Natural killer cell (primary cell): ENCODE results near the gene FADS2. TPM values are rescaled to one million over a fixed set of nuclear protein-coding genes. Genes with fewer than 3 reads are reported as not detected.
A peak's percentile ranks its signal among the peaks of the same experiment; 100 is the strongest.

Source experiments
- ATAC-seq, 3 donors: fragments of 150-1000 bp in 2 of 3; fragments of 200-7000 bp in 1 of 3; cut with Tn5 transposase; 1 replicate in 1 of 3; 2 replicates in 2 of 3; pipeline ENCODE4 v1.10.0; 2021; ENCODE audit warnings: mild to moderate bottlenecking in 2 of 3, moderate library complexity in 2 of 3
- DNase-seq, 2 donors: peaks; one replicate each; pipeline versions ENCODE4 v3.0.0 to v3.0.0-alpha.2; 2013 to 2021; ENCODE audit warnings: mixed read lengths in 1 of 2
- H3K27ac ChIP-seq: one replicate; pipeline ENCODE4 v1.5.1; 2013; ENCODE audit warnings: mild to moderate bottlenecking, low read length
- H3K27me3 ChIP-seq: one replicate; pipeline ENCODE4 v1.6.1; 2013; ENCODE audit warnings: low read length; ENCODE audit not compliant: control insufficient read depth, insufficient read depth
- H3K36me3 ChIP-seq: one replicate; pipeline ENCODE4 v1.6.1; 2013; ENCODE audit warnings: low read length; ENCODE audit not compliant: control insufficient read depth, insufficient read depth
- H3K4me1 ChIP-seq: one replicate; pipeline ENCODE4 v1.6.1; 2013; ENCODE audit warnings: low read length; ENCODE audit not compliant: control insufficient read depth, insufficient read depth
- H3K4me3 ChIP-seq: one replicate; pipeline ENCODE4 v1.5.1; 2013; ENCODE audit warnings: low read length
- H3K9me3 ChIP-seq: one replicate; pipeline ENCODE4 v1.6.1; 2013; ENCODE audit warnings: low read length; ENCODE audit not compliant: control insufficient read depth, insufficient read depth
- H3K27ac Mint-ChIP-seq, 2 donors: one replicate each; pipeline ENCODE4 v1.8.0; 2022; ENCODE audit warnings: mild to moderate bottlenecking in 2 of 2, mixed read lengths in 2 of 2, moderate library complexity in 1 of 2
- H3K27me3 Mint-ChIP-seq, 2 donors: one replicate each; pipeline ENCODE4 v1.8.0; 2022; ENCODE audit warnings: low read depth in 2 of 2, mixed read lengths in 2 of 2
- H3K36me3 Mint-ChIP-seq: one replicate; pipeline ENCODE4 v1.8.0; 2022; ENCODE audit warnings: mixed read lengths
- H3K4me1 Mint-ChIP-seq, 2 donors: one replicate each; pipeline ENCODE4 v1.8.0; 2022; ENCODE audit warnings: mixed read lengths in 2 of 2
- H3K4me3 Mint-ChIP-seq: one replicate; pipeline ENCODE4 v1.8.0; 2022; ENCODE audit warnings: mild to moderate bottlenecking, moderate library complexity, mixed read lengths
- H3K9me3 Mint-ChIP-seq, 2 donors: one replicate each; pipeline ENCODE4 v1.8.0; 2022; ENCODE audit warnings: mixed read lengths in 2 of 2
- CTCF ChIP-seq: fragments of 200-600 bp; IDR thresholded peaks from one replicate; pipeline ENCODE4 v1.8.0; 2022; ENCODE audit warnings: antibody characterized with exemption
- WGBS: methylation state at CpG from one replicate; pipeline ENCODE4 v1.1.7; 2013; ENCODE audit warnings: missing lambda C conversion rate; ENCODE audit not compliant: insufficient coverage; 5-methylcytosine and 5-hydroxymethylcytosine counted together
- intact Hi-C: fragments of 100-400 bp; cut with micrococcal nuclease; formaldehyde crosslinking; loops from one replicate; pipeline ENCODE4 v1.14.2; 2022
- total RNA-seq, 4 donors: library from RNA; stranded (reverse); fragments of 120-200 nt in 1 of 4; gene quantifications; one replicate each; pipeline versions ENCODE4 v1.2.3 to v1.2.4, GENCODE V29; 2013 to 2022

FADS2 gene
- total RNA-seq, 3 donors from 2014 or later (not counting 1 experiment from before 2014, with no cell fraction given), result 30.4 to 52.7 (median 34.4) TPM

GRCh38 chr11:61794579-61794978 is 33.5 kb upstream of the FADS2 start:
- peaks cover 20% of the 10 kb centered on the region for H3K4me1 ChIP-seq
- ATAC-seq, result no peak
- H3K9me3 ChIP-seq, result no peaks in the 10 kb centered on the region
- Mint-ChIP-seq H3K27me3 (no peaks in the 10 kb centered on the region), H3K4me1 (peaks cover 17 to 34% of the 10 kb centered on the region in 2 donors), H3K27ac (no peak overlapping the region), H3K36me3 (no peaks in the 10 kb centered on the region), H3K4me3 (no peak overlapping the region), H3K9me3 (no peaks in the 10 kb centered on the region)
- no peak overlapping the region for H3K27ac ChIP-seq
- no peak for TF ChIP-seq CTCF
- intact Hi-C loops, result loop anchor here (5.0 kb wide), 1 partner anchor 33 kb away; the partner anchor contains the start of gene FADS2
- H3K4me3 ChIP-seq, result no peak overlapping the region
- DNase-seq, result no peak
- WGBS, result 100% methylated on average over 1 of the region's 4 CpGs
- H3K36me3 ChIP-seq, result peaks cover 10% of the 10 kb centered on the region
- H3K27me3 ChIP-seq, result no peaks in the 10 kb centered on the region

- 96% methylated on average over 12 of the region's 12 CpGs for WGBS
- H3K4me3 ChIP-seq, result no peak overlapping the region
- H3K27me3 ChIP-seq, result no peaks in the 10 kb centered on the region
- Mint-ChIP-seq H3K9me3 (no peaks in the 10 kb centered on the region), H3K27ac (no peak overlapping the region), H3K27me3 (no peaks in the 10 kb centered on the region), H3K4me1 (peaks cover 17 to 25% of the 10 kb centered on the region in 2 donors), H3K4me3 (no peak overlapping the region), H3K36me3 (no peaks in the 10 kb centered on the region)
- DNase-seq, result no peak
- peaks cover 2% of the 10 kb centered on the region for H3K36me3 ChIP-seq
- no peak for TF ChIP-seq CTCF
- no peak for ATAC-seq
- H3K27ac ChIP-seq, result no peak overlapping the region
- no peaks in the 10 kb centered on the region for H3K9me3 ChIP-seq
- H3K4me1 ChIP-seq, result peaks cover 20% of the 10 kb centered on the region
- intact Hi-C loops, result no loop called here
Observed at GRCh38 chr11:61795459-61795858, 32.6 kb upstream of the FADS2 start.

- no peaks in the 10 kb centered on the region for H3K27me3 Mint-ChIP-seq
- peaks cover 2% of the 10 kb centered on the region for H3K36me3 ChIP-seq
- intact Hi-C loops, result loop anchor here (2.0 kb wide), 1 partner anchor 39 kb away; no protein-coding TSS in a partner anchor
- no peak overlapping the region for H3K4me3 ChIP-seq
- no peak overlapping the region for H3K27ac ChIP-seq
- H3K27ac Mint-ChIP-seq, result peak overlapping the region in 1 of 2 donors; percentile 76
- DNase-seq (no peak), ATAC-seq (no peak)
- H3K4me1 Mint-ChIP-seq, result peaks cover 17 to 25% of the 10 kb centered on the region in 2 donors
- peaks cover 19% of the 10 kb centered on the region for H3K4me1 ChIP-seq
- H3K9me3 Mint-ChIP-seq, result no peaks in the 10 kb centered on the region
- H3K4me3 Mint-ChIP-seq, result no peak overlapping the region
- no peak for TF ChIP-seq CTCF
- no peaks in the 10 kb centered on the region for H3K27me3 ChIP-seq
- WGBS, result 97% methylated on average over 18 of the region's 18 CpGs
- H3K9me3 ChIP-seq, result no peaks in the 10 kb centered on the region
- no peaks in the 10 kb centered on the region for H3K36me3 Mint-ChIP-seq
Observed at GRCh38 chr11:61795876-61796526, 32.1 kb upstream of the FADS2 start.
